A549 (cell line): ENCODE measurements around the gene CHML. TPM values are rescaled to one million over a fixed set of nuclear protein-coding genes. Genes with fewer than 3 reads are reported as not detected.

Experiments
- ATOH8 ChIP-seq: fragments of 250-450 bp; sonication (Bioruptor Pico); IDR thresholded peaks from 2 replicates; pipeline ENCODE4 v1.5.0; 2020; ENCODE audit warnings: low read depth, mild to moderate bottlenecking, moderate library complexity
- BCL3 ChIP-seq: fragments of >200 bp; sonication (Bioruptor Twin); formaldehyde crosslinking; IDR thresholded peaks from 3 replicates; pipeline ENCODE4 v1.6.1; 2016
- CBX2 ChIP-seq: fragments of 200-600 bp; sonication (generic); IDR thresholded peaks from 2 replicates; pipeline ENCODE4 v1.6.1; 2016; ENCODE audit warnings: low read depth, mild to moderate bottlenecking, borderline replicate concordance
- CTCF ChIP-seq: fragments of >200 bp; sonication (Bioruptor Twin); formaldehyde crosslinking; IDR thresholded peaks from 3 replicates; pipeline ENCODE4 v1.5.1; 2016
- E2F6 ChIP-seq: IDR thresholded peaks from 2 replicates; pipeline ENCODE4 v1.6.1; 2012; ENCODE audit warnings: low read depth, borderline replicate concordance
- EHMT2 ChIP-seq: fragments of 200-600 bp; sonication (generic); IDR thresholded peaks from 2 replicates; pipeline ENCODE4 v1.6.1; 2016; ENCODE audit warnings: antibody characterized with exemption, low read depth, mild to moderate bottlenecking, moderate library complexity
- EP300 ChIP-seq, 2 experiments: fragments of >200 bp; sonication (Bioruptor Twin); formaldehyde crosslinking; IDR thresholded peaks; 2 replicates in 1 of 2; 3 replicates in 1 of 2; pipeline ENCODE4 v1.6.1; 2016 to 2017
- FOXS1 ChIP-seq: fragments of 250-450 bp; sonication (Bioruptor Pico); IDR thresholded peaks from 2 replicates; pipeline ENCODE4 v1.5.0; 2020; ENCODE audit warnings: mild to moderate bottlenecking, moderate library complexity
- HES2 ChIP-seq: fragments of >200 bp; sonication (Bioruptor Twin); formaldehyde crosslinking; IDR thresholded peaks from 2 replicates; pipeline ENCODE4 v1.6.1; 2016
- HMGXB4 ChIP-seq: fragments of 250-450 bp; sonication (Bioruptor Pico); IDR thresholded peaks from 2 replicates; pipeline ENCODE4 v1.5.0; 2021; ENCODE audit warnings: mild to moderate bottlenecking, moderate library complexity, borderline replicate concordance
- HOXB5 ChIP-seq: fragments of 250-450 bp; sonication (Bioruptor Pico); IDR thresholded peaks from 2 replicates; pipeline ENCODE4 v1.5.0; 2020; ENCODE audit warnings: mild to moderate bottlenecking, moderate library complexity
- JUNB ChIP-seq: fragments of >200 bp; sonication (Bioruptor Twin); formaldehyde crosslinking; IDR thresholded peaks from 2 replicates; pipeline ENCODE4 v1.6.1; 2016
- KDM1A ChIP-seq: fragments of 200-600 bp; sonication (generic); IDR thresholded peaks from 2 replicates; pipeline ENCODE4 v1.6.1; 2016; ENCODE audit warnings: low read depth, mild to moderate bottlenecking
- KDM5A ChIP-seq: fragments of 200-600 bp; sonication (generic); IDR thresholded peaks from 2 replicates; pipeline ENCODE4 v1.6.1; 2016; ENCODE audit warnings: antibody characterized with exemption, mild to moderate bottlenecking
- MAFK ChIP-seq: fragments of 450-650 bp; IDR thresholded peaks from 2 replicates; pipeline ENCODE4 v1.6.1; 2014; ENCODE audit not compliant: partially characterized antibody
- MAX ChIP-seq: IDR thresholded peaks from 2 replicates; pipeline ENCODE4 v1.6.1; 2012
- MYC ChIP-seq: IDR thresholded peaks from 2 replicates; pipeline ENCODE4 v1.6.1; 2012; ENCODE audit warnings: mild to moderate bottlenecking, inconsistent platforms, low read length, improper control_type of control experiment, borderline replicate concordance
- PBX3 ChIP-seq: IDR thresholded peaks from 2 replicates; pipeline ENCODE4 v1.6.1; 2012
- PHF8 ChIP-seq: fragments of 200-600 bp; sonication (generic); IDR thresholded peaks from 2 replicates; pipeline ENCODE4 v1.6.1; 2016; ENCODE audit warnings: low read depth, mild to moderate bottlenecking, antibody characterized with exemption, moderate library complexity, borderline replicate concordance
- POLR2A ChIP-seq: IDR thresholded peaks from 2 replicates; pipeline ENCODE4 v1.6.1; 2012; ENCODE audit warnings: mild to moderate bottlenecking, low read length
- POLR2AphosphoS2 ChIP-seq: conservative IDR thresholded peaks from 2 replicates; pipeline ENCODE4 v1.6.1; 2012; ENCODE audit warnings: low read length, improper control_type of control experiment, inconsistent platforms
- RAD21 ChIP-seq, 2 experiments: fragments of >200 bp in 1 of 2; sonication (Bioruptor Twin) in 1 of 2; formaldehyde crosslinking in 1 of 2; IDR thresholded peaks in 1 of 2; conservative IDR thresholded peaks in 1 of 2; 2 replicates in 1 of 2; 3 replicates in 1 of 2; pipeline ENCODE4 v1.6.1; 2012 to 2018; ENCODE audit warnings: inconsistent platforms in 1 of 2
- RARB ChIP-seq: fragments of 250-450 bp; sonication (Bioruptor Pico); IDR thresholded peaks from 2 replicates; pipeline ENCODE4 v1.8.0; 2021; ENCODE audit warnings: mild to moderate bottlenecking, moderate library complexity
- SREBF2 ChIP-seq: fragments of 450-650 bp; IDR thresholded peaks from 2 replicates; pipeline ENCODE4 v1.6.1; 2014; ENCODE audit warnings: mild to moderate bottlenecking, moderate library complexity
- TP53 ChIP-seq: fragments of 250-450 bp; sonication (Bioruptor Pico); IDR thresholded peaks from 2 replicates; pipeline ENCODE4 v1.5.0; 2021; ENCODE audit warnings: mild to moderate bottlenecking, moderate library complexity
- ZSCAN20 ChIP-seq: fragments of 250-450 bp; sonication (Bioruptor Pico); IDR thresholded peaks from 2 replicates; pipeline ENCODE4 v1.8.0; 2022; ENCODE audit warnings: mild to moderate bottlenecking, moderate library complexity
- polyA plus RNA-seq, 4 experiments: library from polyadenylated mRNA; depleted of rRNA in 3 of 4; stranded (reverse); fragments of >200 nt; fragmentation: RNase III in 1 of 4; extraction: RNeasy Plus Mini Kit Qiagen cat#74134 plus additional on column Dnase treatment in 1 of 4; gene quantifications; 2 replicates in 3 of 4; 3 replicates in 1 of 4; pipeline ENCODE4 v1.2.3, GENCODE V29; 2011 to 2017

CHML gene
- polyA plus RNA-seq, 2 of the 4 experiments (the other 2 are of a cell fraction): 8.8 to 15.2 TPM

- TF ChIP-seq E2F6 (peak; percentile 25; the same call in 1 of the 2 replicates), KDM5A (no peak; the same call in 1 of the 2 replicates), PHF8 (no peak), PBX3 (no peak), EHMT2 (no peak), CTCF (peak; percentile 86), TP53 (CRISPR knock-in tag) (no peak), HMGXB4 (CRISPR knock-in tag) (no peak), FOXS1 (CRISPR knock-in tag) (no peak), MYC (no peak), HOXB5 (CRISPR knock-in tag) (no peak), SREBF2 (no peak), POLR2A (no peak), JUNB (no peak), MAX (peak; percentile 73; the same call in 1 of the 2 replicates), ZSCAN20 (CRISPR knock-in tag) (no peak), RAD21 (conservative IDR thresholded peaks at IDR 0.05 in 1 of 2, IDR thresholded peaks at IDR 0.05 in 1 of 2) (peak; percentile 89), HES2 (no peak), CBX2 (no peak), MAFK (no peak), RARB (CRISPR knock-in tag) (no peak), EP300 (IDR thresholded peaks at IDR 0.05) (no peak), BCL3 (no peak), ATOH8 (no peak), POLR2AphosphoS2 (no peak), KDM1A (no peak)
These were observed 29.1 kb downstream of the CHML start (continued) for GRCh38 chr1:241611063-241611462.
